PFSK-1 (cell line): ENCODE data around the gene ZNF284.

Experiments
- FOXP2 ChIP-seq: optimal IDR thresholded peaks from 2 replicates; pipeline ENCODE3; 2011; ENCODE audit warnings: borderline replicate concordance, control low read depth, inconsistent platforms; ENCODE audit not compliant: insufficient read depth; ENCODE audit errors: extremely low read length, extremely low read depth
- POLR2AphosphoS5 ChIP-seq: IDR thresholded peaks from 2 replicates; pipeline ENCODE4 v1.6.1; 2012; ENCODE audit warnings: low read depth, mild to moderate bottlenecking, control low read depth, low read length, moderate library complexity
- REST ChIP-seq, 2 experiments: IDR thresholded peaks; 2 replicates each; pipeline versions ENCODE4 v1.6.1 to v1.8.0; 2011 to 2012; ENCODE audit warnings: low read depth in 2 of 2, low read length in 2 of 2, control low read depth in 1 of 2, inconsistent platforms in 1 of 2, mild to moderate bottlenecking in 1 of 2, moderate library complexity in 1 of 2; ENCODE audit not compliant: insufficient read depth in 1 of 2
- SIN3A ChIP-seq: IDR thresholded peaks from 2 replicates; pipeline ENCODE4 v1.6.1; 2012; ENCODE audit warnings: mild to moderate bottlenecking, low read length, moderate library complexity, borderline replicate concordance; ENCODE audit not compliant: insufficient read depth
- TAF1 ChIP-seq: IDR thresholded peaks from 2 replicates; pipeline ENCODE4 v1.6.1; 2012; ENCODE audit warnings: low read length, control low read depth, borderline replicate concordance; ENCODE audit not compliant: insufficient read depth

The ZNF284 gene

GRCh38 chr19:44050740-44051649 lies 21.0 kb upstream of the ZNF284 start:
- no peak for TF ChIP-seq TAF1
- no peak for TF ChIP-seq SIN3A
- TF ChIP-seq REST (IDR thresholded peaks at IDR 0.05; ENCODE audit: insufficient read depth in 1 of 2, low read depth in 2 of 2, low read length in 2 of 2) = no peak
- TF ChIP-seq POLR2AphosphoS5 = no peak
- TF ChIP-seq FOXP2 = no peak

GRCh38 chr19:44051650-44052402 lies 20.1 kb upstream of the ZNF284 start, which contains the start of gene ZNF223:
Gene ZNF223 (plus strand): TSS chr19:44052036. CDS start chr19:44055177, 3,141 bp downstream.
- no peak for TF ChIP-seq REST (IDR thresholded peaks at IDR 0.05; ENCODE audit: insufficient read depth in 1 of 2, low read depth in 2 of 2, low read length in 2 of 2)
- peak; percentile 76; the same call in 1 of the 2 replicates for TF ChIP-seq POLR2AphosphoS5

- TF ChIP-seq POLR2AphosphoS5 (no peak), TAF1 (no peak), SIN3A (no peak), REST (IDR thresholded peaks at IDR 0.05; ENCODE audit: insufficient read depth in 1 of 2, low read depth in 2 of 2, low read length in 2 of 2) (no peak), FOXP2 (no peak)
These were observed 16.1 kb upstream of the ZNF284 start for GRCh38 chr19:44055870-44056269.

- TF ChIP-seq POLR2AphosphoS5 (no peak), REST (IDR thresholded peaks at IDR 0.05; ENCODE audit: insufficient read depth in 1 of 2, low read depth in 2 of 2, low read length in 2 of 2) (no peak), SIN3A (no peak), FOXP2 (no peak), TAF1 (no peak)
These were observed 12.7 kb upstream of the ZNF284 start for GRCh38 chr19:44059229-44059628.
